Astrocyte (in vitro differentiated cells and primary cell): ENCODE data around the gene HACD1.

ENCODE experiments used
- CTCF ChIP-seq: IDR thresholded peaks from 2 replicates; pipeline ENCODE4 v1.5.1; 2011; ENCODE audit warnings: low read depth, mild to moderate bottlenecking, inconsistent platforms, low read length, moderate library complexity; ENCODE audit not compliant: insufficient read depth
- EZH2 ChIP-seq: IDR thresholded peaks from 2 replicates; pipeline ENCODE4 v1.6.1; 2012; ENCODE audit warnings: mild to moderate bottlenecking, low read length, inconsistent platforms; ENCODE audit not compliant: insufficient read depth

GRCh38 chr10:17607060-17607459 is 10.1 kb downstream of the HACD1 start:
- TF ChIP-seq CTCF (no peak), EZH2 (no peak)
